ENCODE results near the gene NUDT4.

DNA sequence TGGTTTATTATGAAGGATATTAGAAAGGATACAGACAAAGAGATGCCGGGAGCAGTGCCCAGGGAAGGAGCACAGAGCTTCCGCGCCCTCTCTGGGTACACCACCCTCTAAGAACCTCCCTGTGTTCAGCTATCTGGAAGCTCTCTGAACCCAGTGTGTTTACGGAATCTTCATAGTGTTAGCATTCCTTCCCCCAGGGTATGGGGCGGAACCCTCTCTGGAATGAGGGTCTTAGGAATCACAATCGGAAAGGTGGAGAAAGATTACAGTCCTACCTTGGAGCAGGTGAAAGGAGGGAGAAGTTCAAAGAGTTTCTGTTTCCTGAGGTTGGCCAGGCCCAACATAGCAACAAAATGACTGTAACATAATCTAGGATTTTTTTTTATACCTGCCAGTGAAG lies 6.8 kb upstream of the NUDT4 start:
- TF ChIP-seq CTCF (IDR thresholded peaks at IDR 0.05) (no peak), MXI1 (IDR thresholded peaks at IDR 0.05; ENCODE audit: low read depth, low read length) (no peak), EP300 (IDR thresholded peaks at IDR 0.05; ENCODE audit: borderline replicate concordance in 1 of 2, low read depth in 1 of 2, low read length in 1 of 2) (no peak), USF2 (IDR thresholded peaks at IDR 0.05; ENCODE audit: borderline replicate concordance, low read depth, low read length) (no peak), RAD21 (IDR thresholded peaks at IDR 0.05; ENCODE audit: low read length) (no peak), POLR2AphosphoS5 (IDR thresholded peaks at IDR 0.05; ENCODE audit: low read depth, low read length) (no peak), EZH2phosphoT487 (IDR thresholded peaks at IDR 0.05; ENCODE audit: borderline replicate concordance, low read depth) (no peak), TAF1 (IDR thresholded peaks at IDR 0.05; ENCODE audit: borderline replicate concordance, low read depth, low read length) (no peak), YY1 (IDR thresholded peaks at IDR 0.05; ENCODE audit: low read depth) (no peak)

All from SK-N-SH (cell line).